Liver (tissue), 9 donors: ENCODE data around the gene ARID5B. TPM values are rescaled to one million over a fixed set of nuclear protein-coding genes. Genes with fewer than 3 reads are reported as not detected.

Experiments used
- DNase-seq: peaks from one replicate; pipeline ENCODE4 v3.0.0-alpha.2; 2017; ENCODE audit warnings: low spot score
- H3K27ac ChIP-seq, 2 donors: one replicate each; pipeline ENCODE4 v1.7.0; 2013; ENCODE audit warnings: inconsistent platforms in 2 of 2, low read length in 2 of 2, control low read depth in 1 of 2, low read depth in 1 of 2, mild to moderate bottlenecking in 1 of 2
- H3K27me3 ChIP-seq, 4 donors: one replicate each; pipeline versions ENCODE4 v1.6.1 to v1.7.0; 2013; ENCODE audit warnings: low read length in 3 of 4, inconsistent platforms in 1 of 4, mild to moderate bottlenecking in 1 of 4, moderate library complexity in 1 of 4; ENCODE audit not compliant: control insufficient read depth in 4 of 4, insufficient read depth in 4 of 4
- H3K36me3 ChIP-seq, 4 donors: one replicate each; pipeline versions ENCODE4 v1.6.1 to v1.7.0; 2013; ENCODE audit warnings: low read length in 3 of 4, mild to moderate bottlenecking in 3 of 4, low read depth in 1 of 4, moderate library complexity in 1 of 4; ENCODE audit not compliant: control insufficient read depth in 4 of 4, insufficient read depth in 3 of 4
- H3K4me1 ChIP-seq, 4 donors: one replicate each; pipeline versions ENCODE4 v1.6.1 to v1.7.0; 2013; ENCODE audit warnings: low read length in 3 of 4, mild to moderate bottlenecking in 3 of 4, moderate library complexity in 1 of 4; ENCODE audit not compliant: control insufficient read depth in 4 of 4, insufficient read depth in 4 of 4
- H3K4me3 ChIP-seq, 3 donors: one replicate each; pipeline versions ENCODE4 v1.6.1 to v1.7.0; 2013; ENCODE audit warnings: low read length in 3 of 3, control low read depth in 1 of 3, low read depth in 1 of 3, mild to moderate bottlenecking in 1 of 3
- H3K9ac ChIP-seq, 2 donors: one replicate each; pipeline ENCODE4 v1.7.0; 2013; ENCODE audit warnings: low read length in 2 of 2, mild to moderate bottlenecking in 2 of 2, moderate library complexity in 2 of 2, control low read depth in 1 of 2, low read depth in 1 of 2
- H3K9me3 ChIP-seq, 4 donors: one replicate each; pipeline versions ENCODE4 v1.6.1 to v1.7.0; 2013; ENCODE audit warnings: low read length in 3 of 4; ENCODE audit not compliant: control insufficient read depth in 4 of 4
- ATF3 ChIP-seq: IDR thresholded peaks from 2 replicates; pipeline ENCODE4 v1.6.1; 2016; ENCODE audit warnings: antibody characterized with exemption
- CTCF ChIP-seq: fragments of 150-350 bp; IDR thresholded peaks from 2 replicates; pipeline ENCODE4 v1.5.1; 2017; ENCODE audit warnings: improper control_type of control experiment, low read depth, low read length; ENCODE audit not compliant: missing input control
- EGR1 ChIP-seq, 2 donors: IDR thresholded peaks; 2 replicates each; pipeline ENCODE4 v1.6.1; 2016 to 2018; ENCODE audit warnings: antibody characterized with exemption in 2 of 2, low read depth in 2 of 2
- FOXA1 ChIP-seq: IDR thresholded peaks from 2 replicates; pipeline ENCODE4 v1.6.1; 2016; ENCODE audit warnings: antibody characterized with exemption
- FOXA2 ChIP-seq: IDR thresholded peaks from 2 replicates; pipeline ENCODE4 v1.6.1; 2016; ENCODE audit warnings: antibody characterized with exemption
- GABPA ChIP-seq, 2 donors: IDR thresholded peaks in 1 of 2; conservative IDR thresholded peaks in 1 of 2; 2 replicates each; pipeline ENCODE4 v1.6.1; 2016; ENCODE audit warnings: antibody characterized with exemption in 2 of 2, mild to moderate bottlenecking in 1 of 2, moderate library complexity in 1 of 2
- HNF4A ChIP-seq, 2 donors: conservative IDR thresholded peaks; 2 replicates each; pipeline ENCODE4 v1.6.1; 2016; ENCODE audit warnings: antibody characterized with exemption in 2 of 2, mild to moderate bottlenecking in 2 of 2
- HNF4G ChIP-seq: IDR thresholded peaks from 2 replicates; pipeline ENCODE4 v1.6.1; 2016; ENCODE audit warnings: antibody characterized with exemption
- JUND ChIP-seq, 2 donors: IDR thresholded peaks; 2 replicates each; pipeline ENCODE4 v1.6.1; 2016; ENCODE audit warnings: antibody characterized with exemption in 2 of 2
- MAX ChIP-seq: IDR thresholded peaks from 2 replicates; pipeline ENCODE4 v1.6.1; 2016; ENCODE audit warnings: antibody characterized with exemption
- NR2F2 ChIP-seq: IDR thresholded peaks from 2 replicates; pipeline ENCODE4 v1.6.1; 2016; ENCODE audit warnings: antibody characterized with exemption
- RAD21 ChIP-seq, 2 donors: IDR thresholded peaks; 2 replicates each; pipeline ENCODE4 v1.6.1; 2016; ENCODE audit warnings: antibody characterized with exemption in 2 of 2, mild to moderate bottlenecking in 2 of 2
- REST ChIP-seq: IDR thresholded peaks from 2 replicates; pipeline ENCODE4 v1.6.1; 2016; ENCODE audit warnings: antibody characterized with exemption, mild to moderate bottlenecking
- RXRA ChIP-seq, 2 donors: IDR thresholded peaks; 2 replicates each; pipeline ENCODE4 v1.6.1; 2017 to 2018; ENCODE audit warnings: antibody characterized with exemption in 2 of 2, mild to moderate bottlenecking in 1 of 2
- SP1 ChIP-seq: IDR thresholded peaks from 2 replicates; pipeline ENCODE4 v1.6.1; 2018; ENCODE audit warnings: antibody characterized with exemption, mild to moderate bottlenecking
- TAF1 ChIP-seq: conservative IDR thresholded peaks from 2 replicates; pipeline ENCODE4 v1.6.1; 2016; ENCODE audit warnings: antibody characterized with exemption, mild to moderate bottlenecking
- YY1 ChIP-seq: IDR thresholded peaks from 2 replicates; pipeline ENCODE4 v1.6.1; 2016; ENCODE audit warnings: antibody characterized with exemption, mild to moderate bottlenecking
- ZBTB33 ChIP-seq: IDR thresholded peaks from 2 replicates; pipeline ENCODE4 v1.6.1; 2016; ENCODE audit warnings: antibody characterized with exemption
- WGBS: extraction: QIAGEN DNeasy Blood & Tissue Kit; methylation state at CpG from one replicate; pipeline ENCODE4 v1.1.7; 2013; 5-methylcytosine and 5-hydroxymethylcytosine counted together
- polyA plus RNA-seq, 2 donors: library from polyadenylated mRNA; stranded (reverse) in 1 of 2; unstranded in 1 of 2; fragments of 200-250 nt in 1 of 2; fragments of >200 nt in 1 of 2; fragmentation: Nextera tagmentation in 1 of 2; extraction: Ambion mirVana in 1 of 2; gene quantifications; one replicate each; pipeline versions ENCODE4 v1.2.1 to v1.2.3, GENCODE V29; 2013 to 2015
- total RNA-seq, 2 donors: library from RNA; depleted of rRNA; stranded (reverse); fragments of >200 nt; gene quantifications; one replicate each; pipeline ENCODE4 v1.2.3, GENCODE V29; 2014
- donor health status: healthy.
- donor health status: healthy.
- donor health status: healthy.
- donor health status: healthy.
- donor health status: healthy.

Gene ARID5B
- total and polyA plus RNA-seq, 4 donors = 1.3 to 6.4 (median 5.2) TPM

- TF ChIP-seq ATF3 (no peak), MAX (no peak), TAF1 (no peak)
- no peak for DNase-seq
- Histone ChIP-seq H3K4me3 (no peak overlapping the region), H3K4me1 (no peaks in the 10 kb centered on the region), H3K9ac (no peak overlapping the region), H3K27ac (no peak overlapping the region), H3K9me3 (no peaks in the 10 kb centered on the region), H3K36me3 (no peaks in the 10 kb centered on the region), H3K27me3 (no peaks in the 10 kb centered on the region)
- 95% methylated on average over 2 of the region's 2 CpGs for WGBS
Measured at GRCh38 chr10:61857746-61858145, 43.8 kb upstream of the ARID5B start.

- H3K9ac ChIP-seq = no peak overlapping the region
- H3K36me3 ChIP-seq = no peaks in the 10 kb centered on the region
- no peak overlapping the region for H3K27ac ChIP-seq
- H3K27me3 ChIP-seq = no peaks in the 10 kb centered on the region
- no peak overlapping the region for H3K4me3 ChIP-seq
- TF ChIP-seq EGR1 (IDR thresholded peaks at IDR 0.05; ENCODE audit: low read depth in 2 of 2) = no peak
- no peak for TF ChIP-seq JUND (IDR thresholded peaks at IDR 0.05)
- no peak for TF ChIP-seq CTCF
- TF ChIP-seq HNF4A (conservative IDR thresholded peaks at IDR 0.05) = no peak
- no peak for TF ChIP-seq REST
- no peak for TF ChIP-seq FOXA2
- TF ChIP-seq HNF4G = no peak
- no peak for TF ChIP-seq SP1
- TF ChIP-seq GABPA (IDR thresholded peaks at IDR 0.05 in 1 of 2, conservative IDR thresholded peaks at IDR 0.05 in 1 of 2) = no peak
- no peak for TF ChIP-seq ATF3
- no peak for TF ChIP-seq YY1
- no peak for TF ChIP-seq MAX
- no peak for TF ChIP-seq ZBTB33
- no peak for TF ChIP-seq TAF1
- no peak for TF ChIP-seq RAD21 (IDR thresholded peaks at IDR 0.05)
- TF ChIP-seq NR2F2 = no peak
- TF ChIP-seq FOXA1 = no peak
- no peak for TF ChIP-seq RXRA (IDR thresholded peaks at IDR 0.05)
- no peaks in the 10 kb centered on the region for H3K9me3 ChIP-seq
- 98% methylated on average over 1 of the region's 1 CpG for WGBS
- H3K4me1 ChIP-seq = no peaks in the 10 kb centered on the region
- no peak for DNase-seq
Measured at GRCh38 chr10:61859786-61860185, 41.7 kb upstream of the ARID5B start.
